GM18907 (cell line): Measurements from ENCODE around the gene PRR18.
A peak's percentile ranks its signal among the peaks of the same experiment; 100 is the strongest.
"Not testable (repeated sequence)": the region's sequence is repeated elsewhere in the genome, so short reads cannot be mapped to it uniquely, and the experiment has no call there.

Experiments
- ATAC-seq: cut with Tn5 transposase; IDR thresholded peaks from one replicate; pipeline ENCODE4 v1.9.1; 2021; ENCODE audit warnings: mild to moderate bottlenecking, moderate library complexity; ENCODE audit not compliant: unreplicated experiment

Gene PRR18

GRCh38 chr6:166308033-166308768, at the start of gene PRR18:
Gene PRR18, minus strand, starts transcription at chr6:166308392. Its CDS starts 250 bp downstream, at chr6:166308142.
- peak; percentile 70 for ATAC-seq

- ATAC-seq = no peak
Observed at GRCh38 chr6:166355552-166355951, 47.4 kb upstream of the PRR18 start.

GRCh38 chr6:166354965-166355364, 46.8 kb upstream of the PRR18 start:
- no peak for ATAC-seq

GRCh38 chr6:166354143-166354542, 46.0 kb upstream of the PRR18 start:
- ATAC-seq = no peak

GRCh38 chr6:166353507-166353906, 45.3 kb upstream of the PRR18 start:
- ATAC-seq = no peak

GRCh38 chr6:166352923-166353322, 44.7 kb upstream of the PRR18 start:
- no peak for ATAC-seq

GRCh38 chr6:166351715-166352285, 43.6 kb upstream of the PRR18 start:
- ATAC-seq = peak; percentile 98

GRCh38 chr6:166348305-166348949, 40.2 kb upstream of the PRR18 start:
- no peak for ATAC-seq

GRCh38 chr6:166346965-166347364, 38.8 kb upstream of the PRR18 start:
- no peak for ATAC-seq

GRCh38 chr6:166346449-166346848, 38.3 kb upstream of the PRR18 start:
- ATAC-seq = no peak

- ATAC-seq = not testable (repeated sequence)
Observed at GRCh38 chr6:166345672-166346071, 37.5 kb upstream of the PRR18 start.

- not testable (repeated sequence) for ATAC-seq
Observed at GRCh38 chr6:166344921-166345320, 36.7 kb upstream of the PRR18 start.

GRCh38 chr6:166344240-166344639, 36.0 kb upstream of the PRR18 start:
- ATAC-seq = no peak

GRCh38 chr6:166343150-166343487, 34.9 kb upstream of the PRR18 start:
- ATAC-seq = peak; percentile 26

GRCh38 chr6:166342349-166343149, 34.4 kb upstream of the PRR18 start, which contains the start of gene SFT2D1:
Gene SFT2D1, minus strand, starts transcription at chr6:166342545. Its CDS starts 64 bp downstream, at chr6:166342481.
- peak; percentile 95 for ATAC-seq

GRCh38 chr6:166341977-166342348, 33.8 kb upstream of the PRR18 start:
- ATAC-seq = no peak

- ATAC-seq = no peak
Observed at GRCh38 chr6:166341464-166341863, 33.3 kb upstream of the PRR18 start.

- no peak for ATAC-seq
Observed at GRCh38 chr6:166338854-166339253, 30.7 kb upstream of the PRR18 start.

- no peak for ATAC-seq
Observed at GRCh38 chr6:166336847-166337246, 28.7 kb upstream of the PRR18 start.

GRCh38 chr6:166335378-166336302, 27.4 kb upstream of the PRR18 start:
- ATAC-seq = peak; percentile 67
